Calu3 (cell line): ENCODE data around the gene NFKBIA. TPM values are rescaled to one million over a fixed set of nuclear protein-coding genes. Genes with fewer than 3 reads are reported as not detected.

ENCODE experiments used
- BruUV-seq: library from RNA; stranded (reverse); fragments of 400-500 nt; replicated peaks from 2 replicates; lab custom pipeline; 2021; lab: Mats Ljungman, UMichigan
- CTCF ChIA-PET: fragments of 300-600 bp; sonication (Branson Sonifier 250); formaldehyde crosslinking; loops from one replicate; lab custom pipeline; 2022; ENCODE audit warnings: antibody characterized with exemption; lab: Charles Lee
- DNase-seq: peaks from one replicate; pipeline ENCODE4 v3.0.0; 2022
- H3K27ac Mint-ChIP-seq: one replicate; pipeline ENCODE4 v1.8.0; 2022; ENCODE audit warnings: mixed read lengths; ENCODE audit not compliant: unreplicated experiment
- H3K27me3 Mint-ChIP-seq: one replicate; pipeline ENCODE4 v1.8.0; 2022; ENCODE audit warnings: mixed read lengths; ENCODE audit not compliant: unreplicated experiment
- H3K36me3 Mint-ChIP-seq: one replicate; pipeline ENCODE4 v1.8.0; 2022; ENCODE audit warnings: mild to moderate bottlenecking, moderate library complexity, mixed read lengths; ENCODE audit not compliant: insufficient read depth, unreplicated experiment
- H3K4me1 Mint-ChIP-seq: one replicate; pipeline ENCODE4 v1.8.0; 2022; ENCODE audit warnings: mild to moderate bottlenecking, low read depth, mixed read lengths; ENCODE audit not compliant: unreplicated experiment
- H3K4me3 Mint-ChIP-seq: one replicate; pipeline ENCODE4 v1.8.0; 2022; ENCODE audit warnings: mild to moderate bottlenecking, low read depth, moderate library complexity, mixed read lengths; ENCODE audit not compliant: unreplicated experiment
- H3K9me3 Mint-ChIP-seq: one replicate; pipeline ENCODE4 v1.8.0; 2022; ENCODE audit warnings: low read depth, mixed read lengths; ENCODE audit not compliant: unreplicated experiment
- CTCF ChIP-seq: fragments of 200-600 bp; IDR thresholded peaks from one replicate; pipeline ENCODE4 v1.8.0; 2022; ENCODE audit warnings: antibody characterized with exemption; ENCODE audit not compliant: unreplicated experiment
- intact Hi-C: fragments of 100-400 bp; cut with micrococcal nuclease; formaldehyde crosslinking; loops from one replicate; pipeline ENCODE4 v1.10.0; 2022; ENCODE audit not compliant: unreplicated experiment
- total RNA-seq: library from RNA; stranded (reverse); gene quantifications from 2 replicates; pipeline ENCODE4 v1.2.3, GENCODE V29; 2022

Gene NFKBIA
- total RNA-seq, 1 experiment from 2014 or later: 111 TPM

GRCh38 chr14:35402323-35403113, 2.0 kb downstream of the NFKBIA start:
- peaks cover 74% of the 10 kb centered on the region for H3K36me3 Mint-ChIP-seq
- H3K4me3 Mint-ChIP-seq: peak overlapping the region; percentile 93
- peaks cover 45% of the 10 kb centered on the region for H3K4me1 Mint-ChIP-seq
- no TSS peak for BruUV-seq
- no peak for TF ChIP-seq CTCF
- H3K9me3 Mint-ChIP-seq: no peaks in the 10 kb centered on the region
- DNase-seq: no peak
- H3K27me3 Mint-ChIP-seq: no peaks in the 10 kb centered on the region
- CTCF ChIA-PET: interaction anchor here (1.1 to 2.6 kb wide), 3 partner anchors 34 to 188 kb away, joined by 3 to 8 read pairs (median 5); no protein-coding TSS in a partner anchor
- intact Hi-C loops: loop anchor here (2.0 kb wide), 1 partner anchor 70 kb away; no protein-coding TSS in a partner anchor
- H3K27ac Mint-ChIP-seq: peak overlapping the region; percentile 89

GRCh38 chr14:35401422-35402265, 2.9 kb downstream of the NFKBIA start:
- Mint-ChIP-seq H3K27me3 (no peaks in the 10 kb centered on the region), H3K9me3 (no peaks in the 10 kb centered on the region), H3K4me3 (peak overlapping the region; percentile 93), H3K27ac (peak overlapping the region; percentile 89), H3K4me1 (peaks cover 46% of the 10 kb centered on the region), H3K36me3 (peaks cover 76% of the 10 kb centered on the region)
- CTCF ChIA-PET: interaction anchor here (0.6 to 1.1 kb wide), 4 partner anchors 29 to 1281 kb away, joined by 3 to 5 read pairs (median 4); no protein-coding TSS in a partner anchor
- no peak for DNase-seq
- intact Hi-C loops: loop anchor here (2.0 kb wide), 2 partner anchors 69 to 109 kb away; partner anchors contain the start of gene PSMA6
- TSS peak; percentile 70 for BruUV-seq
- no peak for TF ChIP-seq CTCF

- no peak for TF ChIP-seq CTCF
- intact Hi-C loops: loop anchor here (2.0 kb wide), 1 partner anchor 108 kb away; the partner anchor contains the start of gene PSMA6
- no TSS peak for BruUV-seq
- H3K4me3 Mint-ChIP-seq: peak overlapping the region; percentile 93
- peaks cover 76% of the 10 kb centered on the region for H3K36me3 Mint-ChIP-seq
- no peaks in the 10 kb centered on the region for H3K27me3 Mint-ChIP-seq
- no peak overlapping the region for H3K27ac Mint-ChIP-seq
- H3K4me1 Mint-ChIP-seq: peaks cover 41% of the 10 kb centered on the region
- no peaks in the 10 kb centered on the region for H3K9me3 Mint-ChIP-seq
- no peak for DNase-seq
- CTCF ChIA-PET: interaction anchor here (1.2 kb wide), 1 partner anchor 35 kb away, joined by 3 read pairs; no protein-coding TSS in a partner anchor
Observed at GRCh38 chr14:35400648-35401421, 3.7 kb downstream of the NFKBIA start.
